NCI-H510A (cell line): ENCODE measurements around the gene SLC35A4.
"Not testable (repeated sequence)": the region's sequence is repeated elsewhere in the genome, so short reads cannot be mapped to it uniquely, and the experiment has no call there.

Experiments used
- DNase-seq: peaks from one replicate; lab custom pipeline; 2025; lab: John Stamatoyannopoulos, UW

The SLC35A4 gene

DNA sequence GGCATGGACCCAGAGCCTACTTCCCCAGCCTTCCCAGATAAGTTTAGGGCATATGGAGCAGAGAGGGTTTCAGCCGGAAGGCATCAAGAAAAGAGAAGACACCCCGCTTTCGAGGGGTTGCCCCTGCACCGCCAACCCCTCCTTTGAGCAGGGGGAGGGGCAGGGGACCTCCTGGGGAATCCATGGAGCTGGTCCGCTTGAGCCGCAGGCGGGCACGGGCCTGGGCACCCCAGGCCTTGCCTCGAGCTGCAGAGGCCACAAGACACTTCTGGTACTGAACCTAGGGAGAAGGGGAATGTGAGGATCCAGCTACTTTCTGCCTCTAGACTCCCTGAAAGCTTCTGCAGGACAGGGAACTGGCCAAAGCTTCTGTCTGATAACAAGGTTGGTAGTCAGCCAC lies 6.1 kb upstream of the SLC35A4 start:
- no peak for DNase-seq

DNA sequence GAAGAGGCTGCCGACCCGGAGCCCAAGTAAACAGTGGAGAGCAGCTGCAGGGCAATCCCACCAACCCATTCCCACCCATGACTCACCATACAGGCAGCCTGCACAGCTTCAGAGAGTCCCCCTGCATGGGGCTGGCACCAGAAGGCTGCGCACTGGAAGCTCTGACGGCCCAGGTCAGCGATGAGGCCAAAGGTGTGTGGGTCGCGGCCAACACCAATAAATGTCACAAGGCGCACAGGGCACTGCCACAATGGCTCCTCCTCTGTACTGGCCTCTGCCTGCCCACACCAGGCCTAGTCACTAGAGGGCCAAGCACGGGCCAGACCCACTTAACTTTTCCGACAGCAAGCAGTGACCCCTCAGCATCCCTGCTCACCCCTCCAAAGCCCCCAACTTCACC lies 4.4 kb upstream of the SLC35A4 start:
- no peak for DNase-seq

DNA sequence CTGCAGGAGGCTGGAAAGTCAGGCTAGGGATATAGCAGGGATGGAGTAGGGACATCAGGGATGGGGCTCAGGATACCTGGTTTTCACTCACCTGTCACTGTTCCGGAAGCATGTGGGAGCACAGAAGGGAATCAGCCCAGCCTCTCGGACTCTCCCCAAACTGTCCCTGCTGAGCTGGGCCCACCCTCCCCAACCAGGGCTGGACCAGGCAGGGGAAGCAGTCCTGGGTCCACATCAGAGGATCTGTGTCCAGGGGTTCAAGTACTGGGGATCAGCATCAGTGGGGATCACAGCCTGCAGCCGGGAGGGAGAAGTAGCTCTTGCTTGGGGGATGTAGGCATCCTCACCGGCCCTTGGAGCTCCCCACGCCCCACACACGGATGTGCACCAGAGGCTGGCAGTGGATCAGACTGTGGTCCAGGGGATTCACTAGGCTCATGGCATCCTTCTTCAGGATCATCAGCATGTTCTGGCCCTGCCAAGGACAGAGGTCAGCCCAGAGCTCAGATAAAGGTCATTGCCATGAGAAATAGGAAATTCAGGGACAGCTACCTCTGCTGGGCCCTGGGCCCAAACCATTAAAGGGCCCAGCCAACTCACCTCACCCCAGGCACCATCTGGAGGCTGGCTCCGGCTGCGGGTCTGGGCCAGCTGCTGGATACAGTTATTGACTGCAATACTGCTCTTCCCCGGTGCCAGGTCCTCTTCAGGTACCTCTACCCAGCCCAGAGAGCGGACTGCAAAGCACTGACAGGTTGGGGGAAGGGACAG lies 2.7 kb upstream of the SLC35A4 start:
- no peak for DNase-seq

DNA sequence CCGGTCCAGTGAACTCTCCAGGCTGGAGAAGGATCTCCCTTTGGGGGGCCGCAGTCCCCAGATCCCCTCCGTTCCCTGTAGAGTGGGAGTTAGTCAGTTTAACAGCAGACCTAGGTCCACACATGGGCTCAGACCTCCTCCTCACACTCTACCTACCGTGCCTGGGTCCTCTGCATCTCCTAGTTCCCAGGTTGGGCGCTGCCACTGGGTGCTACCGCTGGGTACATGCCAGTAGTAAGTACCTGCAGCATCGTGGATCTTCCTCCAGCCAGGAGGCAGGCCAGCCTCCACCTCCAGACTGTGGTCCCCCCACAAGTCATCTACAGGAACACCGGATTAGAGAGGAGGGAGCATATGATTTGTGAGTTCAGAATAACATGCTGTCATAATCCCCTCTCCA lies 1.0 kb upstream of the SLC35A4 start:
- no peak for DNase-seq

DNA sequence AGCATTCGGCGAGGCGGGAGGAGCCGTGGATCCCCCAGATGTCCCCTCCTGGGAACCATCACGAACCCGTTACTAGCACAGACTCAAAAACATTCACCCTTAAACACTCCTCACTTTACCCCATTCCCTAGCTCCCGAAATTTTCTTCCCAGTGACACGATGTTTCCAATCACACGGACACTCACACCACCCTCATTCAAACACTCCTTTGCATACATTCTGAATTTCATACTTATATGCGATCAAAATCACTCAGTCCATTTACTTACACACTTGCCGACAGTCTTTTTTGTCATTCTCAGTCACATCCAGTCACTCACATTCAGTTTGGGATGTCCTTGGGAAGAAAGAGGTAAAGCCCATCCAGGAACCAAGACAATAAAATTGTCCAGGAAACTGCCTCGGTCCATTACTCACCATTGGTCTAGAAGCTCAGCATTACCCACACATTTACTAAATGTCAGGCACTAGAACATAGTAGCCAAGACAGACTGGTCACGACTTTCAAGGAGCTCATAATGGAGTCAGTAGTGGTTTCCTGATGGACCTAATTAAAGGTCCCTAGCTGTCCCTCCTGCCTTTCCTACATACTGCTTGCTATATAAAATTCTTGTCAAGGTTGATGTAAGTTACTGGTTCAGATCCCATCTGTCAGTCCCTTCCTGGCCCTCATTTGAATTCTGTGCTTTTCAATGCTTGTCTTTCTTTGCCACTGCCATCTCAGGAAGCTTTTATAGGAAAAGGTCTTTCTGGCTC lies 574 bp downstream of the SLC35A4 start:
- DNase-seq: no peak

DNA sequence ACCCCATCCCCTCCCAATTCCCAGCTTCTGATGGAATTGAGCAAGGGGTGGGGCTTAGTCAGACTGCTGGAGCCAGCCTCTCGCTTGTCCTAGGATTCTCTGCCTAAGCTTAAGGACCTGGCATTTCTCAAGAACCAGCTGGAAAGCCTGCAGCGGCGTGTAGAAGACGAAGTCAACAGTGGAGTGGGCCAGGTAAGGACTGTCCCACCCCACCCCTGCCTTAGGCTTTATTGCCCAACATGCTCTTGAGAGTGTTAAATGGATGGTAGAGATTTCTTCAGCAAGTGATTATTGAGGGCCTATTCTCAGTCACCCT lies 1.1 kb downstream of the SLC35A4 start:
- DNase-seq: no peak

DNA sequence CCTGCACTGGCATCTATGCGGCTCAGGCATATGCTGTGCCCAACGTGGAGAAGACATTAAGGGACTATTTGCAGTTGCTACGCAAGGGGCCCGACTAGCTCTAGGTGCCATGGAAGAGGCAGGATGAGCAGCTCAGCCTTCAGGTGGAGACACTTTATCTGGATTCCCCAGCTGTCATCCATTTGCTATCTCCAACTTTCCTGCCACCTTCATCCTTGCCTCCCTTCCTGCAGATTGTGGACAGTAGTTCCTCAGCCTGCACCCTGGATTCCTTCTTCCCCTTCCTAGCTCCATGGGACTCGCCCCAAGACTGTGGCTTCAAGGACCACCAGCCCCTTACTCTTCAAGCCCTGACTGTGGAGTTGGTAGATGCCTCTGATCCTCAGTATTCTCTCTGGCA lies 2.0 kb downstream of the SLC35A4 start:
- no peak for DNase-seq

DNA sequence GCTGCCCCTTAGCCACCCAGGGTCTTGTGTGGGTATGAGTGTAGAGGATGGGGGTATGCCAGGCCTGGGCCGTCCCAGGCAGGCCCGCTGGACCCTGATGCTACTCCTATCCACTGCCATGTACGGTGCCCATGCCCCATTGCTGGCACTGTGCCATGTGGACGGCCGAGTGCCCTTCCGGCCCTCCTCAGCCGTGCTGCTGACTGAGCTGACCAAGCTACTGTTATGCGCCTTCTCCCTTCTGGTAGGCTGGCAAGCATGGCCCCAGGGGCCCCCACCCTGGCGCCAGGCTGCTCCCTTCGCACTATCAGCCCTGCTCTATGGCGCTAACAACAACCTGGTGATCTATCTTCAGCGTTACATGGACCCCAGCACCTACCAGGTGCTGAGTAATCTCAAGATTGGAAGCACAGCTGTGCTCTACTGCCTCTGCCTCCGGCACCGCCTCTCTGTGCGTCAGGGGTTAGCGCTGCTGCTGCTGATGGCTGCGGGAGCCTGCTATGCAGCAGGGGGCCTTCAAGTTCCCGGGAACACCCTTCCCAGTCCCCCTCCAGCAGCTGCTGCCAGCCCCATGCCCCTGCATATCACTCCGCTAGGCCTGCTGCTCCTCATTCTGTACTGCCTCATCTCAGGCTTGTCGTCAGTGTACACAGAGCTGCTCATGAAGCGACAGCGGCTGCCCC lies 2.6 kb downstream of the SLC35A4 start:
- DNase-seq: no peak

DNA sequence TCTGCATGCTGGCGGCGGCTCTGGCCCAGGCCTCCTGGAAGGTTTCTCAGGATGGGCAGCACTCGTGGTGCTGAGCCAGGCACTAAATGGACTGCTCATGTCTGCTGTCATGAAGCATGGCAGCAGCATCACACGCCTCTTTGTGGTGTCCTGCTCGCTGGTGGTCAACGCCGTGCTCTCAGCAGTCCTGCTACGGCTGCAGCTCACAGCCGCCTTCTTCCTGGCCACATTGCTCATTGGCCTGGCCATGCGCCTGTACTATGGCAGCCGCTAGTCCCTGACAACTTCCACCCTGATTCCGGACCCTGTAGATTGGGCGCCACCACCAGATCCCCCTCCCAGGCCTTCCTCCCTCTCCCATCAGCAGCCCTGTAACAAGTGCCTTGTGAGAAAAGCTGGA lies 3.2 kb downstream of the SLC35A4 start:
- DNase-seq: no peak

DNA sequence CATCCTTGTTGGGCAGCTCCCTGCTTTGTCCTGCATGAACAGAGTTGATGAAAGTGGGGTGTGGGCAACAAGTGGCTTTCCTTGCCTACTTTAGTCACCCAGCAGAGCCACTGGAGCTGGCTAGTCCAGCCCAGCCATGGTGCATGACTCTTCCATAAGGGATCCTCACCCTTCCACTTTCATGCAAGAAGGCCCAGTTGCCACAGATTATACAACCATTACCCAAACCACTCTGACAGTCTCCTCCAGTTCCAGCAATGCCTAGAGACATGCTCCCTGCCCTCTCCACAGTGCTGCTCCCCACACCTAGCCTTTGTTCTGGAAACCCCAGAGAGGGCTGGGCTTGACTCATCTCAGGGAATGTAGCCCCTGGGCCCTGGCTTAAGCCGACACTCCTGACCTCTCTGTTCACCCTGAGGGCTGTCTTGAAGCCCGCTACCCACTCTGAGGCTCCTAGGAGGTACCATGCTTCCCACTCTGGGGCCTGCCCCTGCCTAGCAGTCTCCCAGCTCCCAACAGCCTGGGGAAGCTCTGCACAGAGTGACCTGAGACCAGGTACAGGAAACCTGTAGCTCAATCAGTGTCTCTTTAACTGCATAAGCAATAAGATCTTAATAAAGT lies 3.9 kb downstream of the SLC35A4 start:
- DNase-seq: no peak

DNA sequence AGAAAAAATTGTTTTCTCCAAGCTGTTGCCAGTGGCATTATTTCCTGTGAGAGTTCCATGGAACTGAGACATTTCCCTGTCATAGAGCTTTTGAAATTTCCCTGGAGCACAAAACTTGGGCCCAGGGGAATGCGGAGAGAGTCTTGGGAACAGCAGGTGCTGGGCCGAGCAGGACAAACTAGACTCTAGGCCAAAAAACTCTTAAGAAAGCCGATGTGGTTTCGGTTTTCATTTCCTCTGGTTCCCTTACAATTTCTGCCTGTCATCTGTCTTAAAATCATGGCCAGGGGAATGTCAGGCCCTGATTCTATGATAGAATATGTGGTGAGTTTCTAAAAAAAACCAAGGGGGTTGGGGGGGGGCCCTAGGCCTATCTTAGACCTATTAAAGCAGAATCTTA lies 4.6 kb downstream of the SLC35A4 start:
- DNase-seq: no peak

DNA sequence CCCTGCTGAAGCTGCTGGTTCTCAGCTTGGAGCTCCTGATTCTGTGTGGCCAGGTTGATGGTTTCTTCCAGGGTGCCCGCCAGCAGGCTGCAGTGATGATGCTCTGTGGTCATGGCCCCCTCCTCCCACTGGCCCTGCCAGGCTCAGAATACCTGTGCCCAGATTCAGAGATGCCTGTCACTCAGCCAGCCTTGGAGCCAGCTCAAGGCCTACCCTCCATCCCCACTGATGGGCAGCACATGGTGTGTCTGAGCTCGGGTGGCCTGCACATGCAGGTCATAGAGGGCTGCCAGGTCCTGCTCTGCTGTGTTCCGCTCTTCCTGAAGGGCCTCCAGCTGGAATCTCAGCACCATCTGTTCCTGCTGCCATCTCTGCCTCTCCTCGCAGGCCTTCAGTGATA lies 5.4 kb downstream of the SLC35A4 start:
- no peak for DNase-seq

DNA sequence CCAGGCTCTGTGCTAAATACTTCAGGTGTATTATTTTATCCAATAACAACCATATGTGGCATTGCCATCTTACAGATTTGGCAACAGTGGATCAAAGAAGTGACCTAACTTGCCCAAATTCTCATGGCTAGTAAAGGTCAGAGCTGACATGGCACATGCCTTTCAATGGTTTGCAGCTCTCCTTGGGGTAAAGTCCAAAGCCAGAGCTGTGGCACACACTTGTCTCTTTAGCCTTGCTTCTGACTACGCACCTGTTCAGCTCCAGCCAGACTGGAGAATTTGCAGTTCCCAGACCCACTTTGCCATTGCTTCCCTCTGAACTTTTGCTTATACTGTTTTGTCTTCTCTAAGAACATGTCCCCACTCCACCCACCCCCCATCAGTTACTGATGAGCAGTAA lies 5.9 kb downstream of the SLC35A4 start:
- no peak for DNase-seq

DNA sequence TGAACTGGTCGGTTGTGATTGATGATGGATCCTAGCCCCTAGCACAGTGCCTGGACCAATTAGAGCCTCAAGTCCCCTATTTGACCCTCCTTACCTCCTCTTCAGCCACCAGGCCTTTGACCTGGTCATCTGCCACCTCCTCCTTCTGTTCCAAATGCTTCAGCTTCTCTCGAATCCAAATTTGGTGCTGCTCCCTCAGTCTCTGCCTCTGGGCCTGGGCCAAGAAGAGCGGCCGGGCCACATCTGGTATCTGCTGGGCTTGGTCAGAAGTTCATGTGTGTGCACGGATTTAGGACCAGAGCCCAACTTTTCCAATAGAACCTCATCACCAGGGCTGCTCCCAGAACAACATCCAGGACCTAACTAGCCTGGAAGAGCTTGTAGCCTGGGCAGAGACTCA lies 6.5 kb downstream of the SLC35A4 start:
- no peak for DNase-seq

DNA sequence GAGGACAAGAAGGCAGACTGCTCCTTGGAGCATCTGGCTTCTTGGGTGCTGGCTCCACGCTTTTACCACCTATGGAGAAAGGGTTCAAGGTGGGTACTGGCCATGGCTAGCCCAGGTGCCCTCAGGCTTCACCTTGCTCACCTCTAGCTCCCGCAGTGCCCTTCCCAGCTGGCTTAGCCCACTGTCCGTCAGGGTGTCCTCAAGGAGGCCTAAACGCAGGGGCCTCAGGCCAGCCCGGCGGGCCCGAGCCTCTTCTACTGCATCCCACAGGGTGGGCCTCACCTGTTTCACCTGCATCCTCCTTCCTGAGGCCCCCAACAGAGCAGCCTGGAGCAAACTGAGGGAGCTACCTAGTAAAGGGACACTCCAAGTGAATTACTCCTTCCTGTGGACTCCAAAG lies 9.1 kb downstream of the SLC35A4 start:
- DNase-seq: no peak

DNA sequence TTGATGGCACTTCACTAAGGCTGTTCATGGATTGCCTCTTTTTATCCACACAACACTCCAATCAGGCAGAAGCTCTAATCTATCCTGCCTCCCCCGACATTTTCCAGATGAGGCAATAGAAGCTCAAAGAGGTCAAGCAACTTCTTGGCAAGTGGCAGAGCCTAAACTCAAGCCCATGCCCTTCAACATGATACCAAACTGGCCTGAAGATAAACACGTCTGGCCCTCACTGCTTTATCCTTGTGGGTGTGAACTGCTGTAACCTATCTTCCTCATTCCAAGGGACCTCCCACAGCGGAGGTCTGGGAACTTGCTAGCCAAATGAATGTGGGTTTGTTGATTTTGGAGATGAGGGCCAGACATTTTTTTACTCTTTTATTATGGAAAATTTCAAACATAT lies 9.5 kb downstream of the SLC35A4 start:
- DNase-seq: no peak

DNA sequence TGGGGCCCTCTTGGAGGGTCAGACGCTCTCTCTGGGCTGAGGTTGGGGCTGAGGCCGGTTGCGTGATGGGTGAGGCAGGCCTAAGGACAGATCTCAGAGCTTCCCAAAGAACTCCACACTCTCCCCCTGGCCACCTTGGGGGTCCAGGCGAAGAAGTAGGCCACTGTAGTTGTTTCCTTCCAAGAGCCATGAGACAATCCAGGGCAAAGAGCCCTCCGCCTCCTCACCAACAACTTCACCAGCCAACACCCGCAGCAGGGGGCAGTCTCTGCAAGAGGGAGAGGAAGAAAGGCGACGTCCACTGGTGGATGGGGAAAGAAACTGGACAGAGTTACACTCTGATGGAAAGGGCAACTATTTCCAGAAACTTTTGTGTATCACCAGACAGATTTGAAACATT lies 10.7 kb downstream of the SLC35A4 start:
- DNase-seq: no peak

DNA sequence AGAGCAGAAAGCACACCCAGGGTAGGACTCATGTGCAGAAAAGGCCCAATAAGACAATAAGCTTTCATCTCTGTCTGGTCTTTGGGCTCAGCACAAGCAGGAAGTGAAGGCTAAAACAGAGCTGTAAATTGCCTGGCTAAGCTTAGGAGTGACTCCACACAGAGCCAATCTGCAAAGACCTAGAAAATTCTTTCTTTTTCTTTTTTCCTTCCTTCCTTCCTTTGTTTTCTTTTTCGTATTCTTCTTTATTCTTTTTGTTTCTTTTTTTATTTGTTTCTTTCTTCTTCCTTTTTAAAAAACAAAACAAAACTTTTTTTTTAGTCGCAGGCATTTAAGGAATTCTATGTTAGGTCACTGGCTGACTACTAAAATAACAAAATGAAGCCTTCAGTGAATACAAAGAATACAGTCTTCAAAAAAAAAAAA lies 12.2 kb downstream of the SLC35A4 start:
- DNase-seq: no peak

DNA sequence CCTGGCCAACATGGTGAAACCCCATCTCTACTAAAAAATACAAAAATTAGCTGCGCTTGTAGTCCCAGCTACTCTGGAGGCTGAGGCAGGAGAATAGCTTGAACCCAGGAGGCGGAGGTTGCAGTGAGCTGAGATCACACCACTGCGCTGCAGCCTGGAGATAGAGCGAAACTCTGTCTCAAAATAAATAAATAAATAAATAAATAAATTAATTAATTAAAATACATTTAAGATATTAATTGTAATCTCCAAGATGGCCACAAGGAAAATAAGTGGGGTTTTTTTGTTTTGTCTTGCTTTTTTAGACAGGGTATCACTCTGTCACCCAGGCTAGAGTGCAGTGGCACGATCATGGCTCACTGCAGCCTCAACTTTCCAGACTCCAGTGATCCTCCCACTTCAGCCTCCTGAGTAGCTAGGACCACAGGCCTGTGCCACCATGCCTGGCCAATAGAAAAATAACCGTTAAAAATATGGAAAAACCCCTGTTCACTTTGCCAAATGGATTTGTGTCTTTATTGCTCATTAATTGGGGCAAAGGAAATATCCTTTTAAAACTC lies 14.6 kb downstream of the SLC35A4 start:
- not testable (repeated sequence) for DNase-seq

DNA sequence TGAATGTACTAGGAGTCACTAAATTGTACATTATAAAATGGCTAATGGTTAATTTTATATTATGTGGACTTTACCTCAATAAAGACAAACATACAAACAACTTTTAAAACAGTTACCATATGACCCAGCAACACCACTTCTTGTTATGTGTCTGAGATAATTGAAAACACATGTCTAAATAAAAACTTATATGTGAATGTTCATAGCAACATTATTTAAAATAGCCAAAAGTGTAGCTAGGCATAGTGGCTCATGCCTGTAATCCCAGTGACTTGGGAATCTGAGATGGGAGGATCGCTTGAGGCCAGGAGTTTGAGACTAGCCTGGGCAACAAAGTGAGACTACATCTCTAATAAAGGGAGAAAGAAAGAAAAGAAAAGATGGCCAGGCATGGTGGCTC lies 22.9 kb downstream of the SLC35A4 start:
- no peak for DNase-seq

DNA sequence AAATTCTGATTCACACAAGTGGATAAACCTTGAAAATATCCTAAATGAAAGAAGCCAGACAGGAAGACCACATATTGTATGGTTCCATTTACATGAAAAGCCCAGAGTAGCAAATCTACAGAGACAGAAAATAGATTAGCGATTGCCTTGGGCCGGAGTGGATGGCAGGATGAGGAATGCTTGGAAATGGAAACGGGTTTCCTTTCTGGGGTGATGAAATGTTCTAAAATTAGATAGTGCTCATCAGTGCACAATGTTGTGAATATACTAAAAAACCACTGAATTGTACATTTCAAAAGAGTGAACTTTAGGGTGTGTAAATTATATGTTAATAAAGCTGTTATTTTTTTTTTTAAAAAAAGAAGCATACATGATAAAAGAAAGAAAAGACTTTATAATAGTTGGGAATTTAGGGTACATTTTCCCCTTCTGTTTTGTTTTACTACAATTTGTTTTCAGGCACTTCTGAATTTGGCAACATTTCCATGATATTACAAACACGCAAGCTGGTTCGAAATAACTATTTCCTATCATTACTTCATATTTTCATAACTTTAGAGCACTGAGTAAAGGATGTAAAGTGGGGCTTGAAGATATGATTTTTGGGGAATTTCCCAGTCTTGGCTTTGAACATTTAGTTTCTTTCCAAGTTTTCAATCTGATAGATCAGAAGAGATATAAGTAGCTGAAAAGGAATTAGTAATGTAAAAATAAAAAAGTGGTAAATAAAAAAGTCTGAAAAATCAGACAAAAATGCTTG lies 23.9 kb downstream of the SLC35A4 start:
- DNase-seq: no peak

DNA sequence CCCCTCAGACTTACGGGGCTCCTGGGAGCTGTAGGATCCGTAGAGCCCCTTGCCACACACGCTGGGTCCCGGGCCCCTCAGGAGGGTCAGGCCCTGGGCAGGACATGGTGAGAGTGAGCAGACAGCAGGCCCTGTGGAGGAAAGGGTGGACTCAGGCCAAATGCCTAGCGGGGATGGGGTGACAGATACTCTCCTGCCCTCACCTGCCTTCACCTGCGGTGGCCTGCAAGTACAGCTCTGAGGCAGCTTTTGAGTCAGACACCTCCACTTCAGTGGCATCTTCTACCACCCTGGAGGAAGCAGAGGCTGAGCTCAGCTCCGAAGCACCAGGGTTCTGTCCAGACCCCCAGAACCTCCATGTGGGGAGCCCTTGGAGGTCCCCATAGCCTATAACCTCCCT lies 26.2 kb downstream of the SLC35A4 start:
- no peak for DNase-seq
